Fibroblast of mammary gland (primary cell): Measurements from ENCODE around the gene RAB11A.
A peak's percentile ranks its signal among the peaks of the same experiment; 100 is the strongest.

ENCODE experiments used
- DNase-seq: peaks from one replicate; pipeline ENCODE4 v3.0.0-alpha.2; 2010; ENCODE audit warnings: low read depth
- H3K4me3 ChIP-seq: 2 replicates; pipeline ENCODE4 v1.5.1; 2011; ENCODE audit warnings: low read depth, mild to moderate bottlenecking, low read length, moderate library complexity; ENCODE audit not compliant: control insufficient read depth
- TF ChIP-seq, protein P1 (sequence below): conservative IDR thresholded peaks from 2 replicates; pipeline ENCODE4 v1.5.1; 2011; ENCODE audit warnings: low read depth, low read length, inconsistent platforms; ENCODE audit not compliant: control insufficient read depth, insufficient read depth

Gene RAB11A

DNA sequence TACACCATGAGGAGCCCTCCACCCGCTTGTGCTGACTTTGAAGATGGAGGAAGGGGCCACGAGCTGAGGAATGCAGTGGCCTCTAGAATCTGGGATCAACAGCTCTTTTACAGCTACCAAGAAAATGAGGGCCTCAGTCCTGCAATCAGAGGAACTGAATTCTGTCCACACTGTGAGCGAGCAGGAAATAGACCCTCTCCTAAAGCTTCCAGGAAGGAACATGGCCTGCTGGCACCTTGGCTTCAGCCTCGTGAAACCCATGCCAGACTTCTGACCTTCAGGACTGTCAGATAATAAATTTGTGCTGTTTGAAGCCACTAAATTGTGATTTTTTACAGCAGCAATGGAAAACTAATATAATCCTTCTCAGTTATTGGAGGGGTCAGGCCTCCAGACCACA lies 61.9 kb downstream of the RAB11A start:
- no peak overlapping the region for H3K4me3 ChIP-seq
- no peak for DNase-seq
- TF ChIP-seq, protein P1, sequence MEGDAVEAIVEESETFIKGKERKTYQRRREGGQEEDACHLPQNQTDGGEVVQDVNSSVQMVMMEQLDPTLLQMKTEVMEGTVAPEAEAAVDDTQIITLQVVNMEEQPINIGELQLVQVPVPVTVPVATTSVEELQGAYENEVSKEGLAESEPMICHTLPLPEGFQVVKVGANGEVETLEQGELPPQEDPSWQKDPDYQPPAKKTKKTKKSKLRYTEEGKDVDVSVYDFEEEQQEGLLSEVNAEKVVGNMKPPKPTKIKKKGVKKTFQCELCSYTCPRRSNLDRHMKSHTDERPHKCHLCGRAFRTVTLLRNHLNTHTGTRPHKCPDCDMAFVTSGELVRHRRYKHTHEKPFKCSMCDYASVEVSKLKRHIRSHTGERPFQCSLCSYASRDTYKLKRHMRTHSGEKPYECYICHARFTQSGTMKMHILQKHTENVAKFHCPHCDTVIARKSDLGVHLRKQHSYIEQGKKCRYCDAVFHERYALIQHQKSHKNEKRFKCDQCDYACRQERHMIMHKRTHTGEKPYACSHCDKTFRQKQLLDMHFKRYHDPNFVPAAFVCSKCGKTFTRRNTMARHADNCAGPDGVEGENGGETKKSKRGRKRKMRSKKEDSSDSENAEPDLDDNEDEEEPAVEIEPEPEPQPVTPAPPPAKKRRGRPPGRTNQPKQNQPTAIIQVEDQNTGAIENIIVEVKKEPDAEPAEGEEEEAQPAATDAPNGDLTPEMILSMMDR, result no peak

DNA sequence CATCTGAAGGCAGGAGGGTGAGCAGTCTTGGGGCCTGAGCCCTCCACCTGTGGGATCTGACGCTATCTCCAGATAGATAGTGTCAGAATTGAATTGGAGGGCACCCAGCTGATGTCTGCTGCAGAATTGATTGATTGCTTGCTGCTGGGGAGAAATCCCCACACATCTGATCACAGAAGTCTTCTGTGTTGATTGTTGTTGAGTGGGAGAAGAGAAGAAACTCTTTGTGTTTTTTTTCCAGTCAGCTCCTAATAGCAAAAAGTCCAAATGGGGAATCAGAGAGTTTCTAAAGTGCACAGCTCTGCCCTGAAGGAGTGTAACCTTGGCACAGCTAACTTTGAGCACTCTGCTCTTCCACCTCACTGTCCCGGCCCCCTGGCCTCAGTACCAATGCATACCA lies 66.1 kb downstream of the RAB11A start:
- H3K4me3 ChIP-seq, result no peak overlapping the region
- TF ChIP-seq, protein P1, result no peak
- DNase-seq, result no peak

DNA sequence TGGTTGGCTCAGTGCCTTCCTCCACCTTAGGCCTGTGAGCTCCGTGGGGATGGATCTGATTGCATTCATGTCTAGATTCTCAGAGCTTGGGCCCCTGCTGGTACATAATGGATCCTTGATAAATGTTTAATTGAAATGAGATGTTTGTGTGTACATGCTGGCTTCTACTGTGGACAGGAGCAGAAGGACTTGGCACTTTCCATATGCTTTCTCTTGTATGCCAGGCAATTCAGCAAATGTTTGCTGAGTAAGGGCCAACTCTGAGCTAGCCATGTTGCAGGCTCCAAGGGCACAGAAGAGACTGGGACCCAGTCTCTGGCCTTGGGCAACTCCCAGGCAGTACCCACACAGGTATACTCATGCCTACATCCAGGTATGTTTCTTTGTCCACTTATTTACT lies 67.0 kb downstream of the RAB11A start:
- DNase-seq, result no peak
- H3K4me3 ChIP-seq, result no peak overlapping the region
- TF ChIP-seq, protein P1, result no peak

DNA sequence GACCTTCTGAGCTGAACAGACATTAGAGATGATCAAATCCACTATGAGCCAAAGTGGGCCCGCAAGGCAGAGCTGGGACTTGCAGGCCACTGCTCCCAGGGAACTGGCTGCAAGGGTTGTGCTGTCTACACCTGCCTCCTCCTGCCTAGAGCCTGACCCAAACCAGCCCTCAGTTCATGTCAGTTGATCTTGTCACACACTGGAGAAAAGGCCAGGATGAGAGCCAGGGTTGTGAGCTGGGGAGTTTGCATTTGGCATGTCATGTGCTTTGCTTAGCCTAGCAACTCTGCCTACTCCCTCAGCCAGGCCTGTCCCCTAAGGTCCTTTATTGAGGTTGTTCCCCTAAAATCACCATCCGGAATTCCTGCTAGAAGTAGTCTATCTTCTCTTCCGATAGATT lies 67.8 kb downstream of the RAB11A start:
- TF ChIP-seq, protein P1, result no peak
- DNase-seq, result no peak
- H3K4me3 ChIP-seq, result no peak overlapping the region

DNA sequence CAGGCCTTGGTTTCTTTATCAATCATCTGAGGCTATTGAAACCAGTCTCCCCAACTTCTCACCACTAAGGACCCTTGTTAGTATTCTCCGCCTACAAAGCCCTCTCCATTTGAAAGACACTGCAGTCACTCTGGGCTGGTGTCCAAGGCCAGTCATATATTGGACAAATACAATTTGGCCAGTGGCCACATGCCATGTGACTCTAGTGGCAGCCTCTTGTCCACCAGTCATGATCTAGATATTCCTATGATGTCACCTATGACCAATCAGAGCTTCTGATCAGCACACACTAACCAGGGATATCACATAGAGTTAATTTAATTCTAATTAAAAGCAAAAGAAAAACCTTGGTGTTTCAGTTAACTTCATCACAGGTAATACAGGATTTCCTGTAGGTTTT lies 68.2 kb downstream of the RAB11A start:
- DNase-seq, result peak; percentile 40
- TF ChIP-seq, protein P1, result no peak
- no peak overlapping the region for H3K4me3 ChIP-seq

DNA sequence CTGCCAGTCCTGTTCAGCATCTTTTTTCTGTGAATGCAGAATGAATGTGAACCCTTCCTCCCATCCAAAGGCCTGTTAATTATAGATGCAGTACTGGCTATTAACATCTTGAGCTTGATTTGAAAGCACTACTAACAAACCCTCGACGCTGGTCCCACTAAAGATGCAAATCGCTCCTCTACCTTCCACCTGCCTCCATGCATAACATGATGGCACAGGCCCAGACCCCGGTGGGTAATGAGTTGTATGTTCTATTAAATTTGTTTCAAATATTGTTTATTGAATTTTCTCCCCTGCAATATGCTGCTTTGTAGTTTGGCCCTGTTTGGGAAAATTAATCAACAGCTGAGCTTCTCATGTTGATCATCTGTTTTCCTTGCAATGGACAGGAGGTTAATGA lies 69.3 kb downstream of the RAB11A start:
- H3K4me3 ChIP-seq, result no peak overlapping the region
- DNase-seq, result no peak
- TF ChIP-seq, protein P1, result no peak

DNA sequence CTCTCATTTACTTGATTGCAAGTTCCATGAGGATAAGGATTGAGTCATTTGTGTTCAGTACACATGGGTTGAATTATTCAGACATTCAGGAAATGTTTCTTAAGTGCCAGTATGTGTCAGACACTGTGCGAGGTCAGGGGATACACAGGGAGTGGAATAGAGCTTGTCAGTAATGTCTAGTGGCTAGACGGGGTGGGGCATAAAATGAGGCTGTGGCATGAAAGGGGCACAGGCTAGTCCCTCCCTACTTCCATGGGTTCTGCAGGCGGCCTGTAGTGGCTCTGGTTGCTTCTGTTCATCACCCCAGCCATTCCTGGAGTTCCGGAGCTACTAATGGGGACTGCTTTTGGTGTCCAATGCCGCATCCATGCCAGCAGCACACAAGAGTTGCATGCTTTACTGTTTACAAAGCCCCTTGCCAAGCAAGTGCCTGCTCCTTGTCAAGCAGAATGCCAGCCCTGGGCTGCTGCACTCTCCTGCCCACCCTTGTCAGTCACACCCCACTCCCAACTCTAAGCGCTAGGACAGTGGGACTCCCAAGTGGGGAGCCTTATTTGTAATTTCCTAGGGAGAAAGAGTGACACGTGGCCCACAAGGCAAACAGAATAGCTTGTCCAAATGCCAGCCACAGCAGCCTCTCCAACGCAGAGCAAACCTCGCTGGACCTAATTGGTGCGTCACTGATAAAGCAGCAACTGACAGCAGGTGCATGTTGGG lies 70.8 kb downstream of the RAB11A start:
- no peak overlapping the region for H3K4me3 ChIP-seq
- TF ChIP-seq, protein P1, result no peak
- peak; percentile 92 for DNase-seq
